Pancreas (tissue), 10 donors: ENCODE measurements around the gene MOSPD2. TPM values are rescaled to one million over a fixed set of nuclear protein-coding genes. Genes with fewer than 3 reads are reported as not detected.

Source experiments
- ATAC-seq, 4 donors: fragments of 200-7000 bp; cut with Tn5 transposase; one replicate each; pipeline versions ENCODE4 v1.8.0 to v1.9.1; 2020; ENCODE audit warnings: mild to moderate bottlenecking in 4 of 4, moderate library complexity in 4 of 4
- DNase-seq, 6 donors: peaks; one replicate each; pipeline ENCODE4 v3.0.0-alpha.2; 2020
- FAIRE-seq: peaks from 2 replicates; lab custom pipeline; 2012; peaks lifted over from hg19 to GRCh38; lab: Jason Lieb, UNC
- H3K27ac ChIP-seq, 4 donors: fragments of 200-600 bp; sonication (generic); 1 replicate in 3 of 4; 2 replicates in 1 of 4; pipeline versions ENCODE4 v1.5.0 to v1.8.0; 2020
- H3K27me3 ChIP-seq, 4 donors: fragments of 200-600 bp; one replicate each; pipeline ENCODE4 v1.8.0; 2021
- H3K36me3 ChIP-seq, 3 donors: fragments of 200-600 bp; sonication (generic) in 1 of 3; one replicate each; pipeline versions ENCODE4 v1.5.0 to v1.8.0; 2020 to 2021
- H3K4me1 ChIP-seq, 3 donors: fragments of 200-600 bp; one replicate each; pipeline ENCODE4 v1.8.0; 2021
- H3K4me3 ChIP-seq, 4 donors: fragments of 200-600 bp; sonication (generic) in 2 of 4; one replicate each; pipeline versions ENCODE4 v1.5.0 to v1.8.0; 2020 to 2021
- H3K9me3 ChIP-seq, 4 donors: fragments of 200-600 bp; one replicate each; pipeline ENCODE4 v1.8.0; 2021
- CTCF ChIP-seq, 4 donors: fragments of 200-600 bp; sonication (generic) in 3 of 4; IDR thresholded peaks; one replicate each; pipeline versions ENCODE4 v1.5.0 to v1.8.0; 2021; ENCODE audit warnings: antibody characterized with exemption in 4 of 4
- WGBS, 2 donors: extraction: QIAGEN DNeasy Blood & Tissue Kit; methylation state at CpG; one replicate each; pipeline ENCODE4 v1.1.7; 2013; 5-methylcytosine and 5-hydroxymethylcytosine counted together
- intact Hi-C, 3 donors: fragments of 100-400 bp; cut with DNase I; formaldehyde crosslinking; loops; one replicate each; pipeline versions ENCODE4 v1.11.1 to v1.14.2; 2022
- polyA plus RNA-seq, 2 donors: library from polyadenylated mRNA; stranded (reverse); fragments of 200-250 nt; gene quantifications; one replicate each; pipeline ENCODE4 v1.2.3, GENCODE V29; 2013
- total RNA-seq, 6 donors: library from RNA; stranded (reverse); fragmentation: NEBNext Ultra II Directional in 4 of 6; extraction: Animal tissue kit (Norgen Biotek cat#: 25700) in 4 of 6; gene quantifications; one replicate each; pipeline versions ENCODE4 v1.2.1 to v1.2.4, GENCODE V29; 2021 to 2023
- donor health status: healthy with polysubstance abuse.
- donor health status: DM: no; HTN: no; CAD: no; lungs with moderate emphysema.
- donor health status: DM: no; HTN: no; CAD: no.
- donor health status: control.
- donor health status: control.
- donor health status: Bipolar disorder and iron deficiency.
- donor health status: DM: yes; HTN: yes; CAD: no.
- donor health status: DM: no; HTN: no; CAD: no.
- donor health status: DM: no; HTN: no; CAD: no.
- donor health status: DM: yes; HTN: yes; CAD: no.

The MOSPD2 gene
- total and polyA plus RNA-seq, 8 donors = 1.9 to 8.3 (median 4.2) TPM

GRCh38 chrX:14946606-14947155, 73.5 kb downstream of the MOSPD2 start:
- no peak for ATAC-seq
- intact Hi-C loops = no loop called here
- Histone ChIP-seq H3K4me3 (no peak overlapping the region), H3K36me3 (no peaks in the 10 kb centered on the region), H3K27ac (no peak overlapping the region), H3K27me3 (peaks cover 0 to 5% (median 0%) of the 10 kb centered on the region in 4 donors), H3K4me1 (no peaks in the 10 kb centered on the region), H3K9me3 (no peaks in the 10 kb centered on the region)
- 81 to 85% methylated on average over 5 of the region's 5 CpGs for WGBS, 2 donors
- FAIRE-seq = no peak
- no peak for DNase-seq
- no peak for TF ChIP-seq CTCF (IDR thresholded peaks at IDR 0.05)

GRCh38 chrX:14948691-14949090, 75.5 kb downstream of the MOSPD2 start:
- no peak for DNase-seq
- Histone ChIP-seq H3K27me3 (peaks cover 0 to 5% (median 2%) of the 10 kb centered on the region in 4 donors), H3K9me3 (no peaks in the 10 kb centered on the region), H3K27ac (no peak overlapping the region), H3K4me3 (no peak overlapping the region), H3K36me3 (no peaks in the 10 kb centered on the region), H3K4me1 (no peaks in the 10 kb centered on the region)
- WGBS, 2 donors = 13 to 32% methylated on average over 1 of the region's 1 CpG
- intact Hi-C loops = no loop called here
- no peak for ATAC-seq
- no peak for FAIRE-seq
- TF ChIP-seq CTCF (IDR thresholded peaks at IDR 0.05) = no peak

DNA sequence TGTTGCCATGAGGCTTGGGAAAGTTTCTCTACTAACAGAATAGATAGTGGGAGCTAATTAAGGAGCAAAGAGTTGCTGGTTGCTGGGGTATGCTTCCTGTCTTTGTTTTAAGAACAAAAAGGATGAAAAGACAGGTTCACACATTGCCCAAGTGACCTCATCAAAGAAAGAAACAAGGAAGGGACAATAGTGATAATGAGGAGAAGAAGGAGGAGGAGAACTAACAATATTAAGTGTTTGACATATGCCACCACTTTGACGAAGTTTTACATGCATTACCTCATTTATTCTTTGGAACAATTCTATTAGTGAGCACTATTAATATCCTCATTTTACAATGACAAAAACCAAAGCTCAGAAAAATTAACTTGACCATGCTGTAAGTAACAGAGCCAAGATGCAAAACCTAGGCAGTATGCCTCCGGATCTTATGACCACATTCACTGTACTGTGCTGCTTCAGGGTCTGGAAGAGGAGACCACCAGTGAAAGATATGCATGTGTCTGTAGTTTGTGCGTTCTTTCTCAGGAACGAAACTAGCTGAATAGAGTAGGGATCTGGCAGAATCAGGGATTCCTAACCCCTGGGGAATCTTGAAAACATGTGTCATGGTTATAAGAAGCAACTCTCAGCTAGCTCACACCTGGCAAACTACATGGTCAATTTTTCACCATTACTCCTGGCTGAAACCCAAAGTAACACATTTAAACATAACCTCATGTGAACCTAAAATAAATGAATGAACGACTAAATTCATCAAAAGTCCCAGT, 83.8 kb downstream of the MOSPD2 start:
- ATAC-seq (no peak), DNase-seq (no peak), FAIRE-seq (no peak)
- Histone ChIP-seq H3K4me3 (no peak overlapping the region), H3K27me3 (peaks cover 0 to 4% (median 1%) of the 10 kb centered on the region in 4 donors), H3K9me3 (no peaks in the 10 kb centered on the region), H3K36me3 (no peaks in the 10 kb centered on the region), H3K4me1 (no peaks in the 10 kb centered on the region), H3K27ac (no peak overlapping the region)
- intact Hi-C loops = no loop called here
- no peak for TF ChIP-seq CTCF (IDR thresholded peaks at IDR 0.05)
- 44% methylated on average over 5 of the region's 5 CpGs for WGBS, 2 donors

GRCh38 chrX:14963447-14964236, 90.4 kb downstream of the MOSPD2 start:
- ATAC-seq (no peak), FAIRE-seq (no peak), DNase-seq (no peak)
- peaks cover 0 to 4% (median 1%) of the 10 kb centered on the region in 4 donors for H3K27me3 ChIP-seq
- H3K4me3 ChIP-seq = no peak overlapping the region
- no peak overlapping the region for H3K27ac ChIP-seq
- H3K4me1 ChIP-seq = no peaks in the 10 kb centered on the region
- 55 to 76% methylated on average over 1 of the region's 1 CpG for WGBS, 2 donors
- no peaks in the 10 kb centered on the region for H3K36me3 ChIP-seq
- no peaks in the 10 kb centered on the region for H3K9me3 ChIP-seq
- TF ChIP-seq CTCF (IDR thresholded peaks at IDR 0.05) = no peak
- intact Hi-C loops = no loop called here
